ENCODE results near the gene SEMA4D.

SEMA4D gene

GRCh38 chr9:89532944-89533343 lies 35.0 kb upstream of the SEMA4D start:
- intact Hi-C loops (cut with DNase I; ENCODE audit: low total_unique reads): no loop called here
- Histone ChIP-seq H3K9me3 (no peaks in the 10 kb centered on the region), H3K27ac (no peak overlapping the region), H3K4me1 (no peaks in the 10 kb centered on the region), H3K4me3 (no peak overlapping the region), H3K36me3 (no peaks in the 10 kb centered on the region), H3K27me3 (peaks cover 0 to 13% of the 10 kb centered on the region in 2 donors)
- DNase-seq: peak in 1 of 2 donors; percentile 23
- no peak for TF ChIP-seq CTCF (IDR thresholded peaks at IDR 0.05)

GRCh38 chr9:89532478-89532877 lies 34.6 kb upstream of the SEMA4D start:
- Histone ChIP-seq H3K4me3 (no peak overlapping the region), H3K36me3 (no peaks in the 10 kb centered on the region), H3K27me3 (peaks cover 0 to 14% of the 10 kb centered on the region in 2 donors), H3K27ac (no peak overlapping the region), H3K4me1 (no peaks in the 10 kb centered on the region), H3K9me3 (no peaks in the 10 kb centered on the region)
- no peak for TF ChIP-seq CTCF (IDR thresholded peaks at IDR 0.05)
- no peak for DNase-seq
- intact Hi-C loops (cut with DNase I; ENCODE audit: low total_unique reads): no loop called here

- H3K4me1 ChIP-seq: no peaks in the 10 kb centered on the region
- peak in 1 of 2 donors; percentile 23 for DNase-seq
- H3K9me3 ChIP-seq: no peaks in the 10 kb centered on the region
- no peak overlapping the region for H3K4me3 ChIP-seq
- peaks cover 0 to 14% of the 10 kb centered on the region in 2 donors for H3K27me3 ChIP-seq
- H3K36me3 ChIP-seq: no peaks in the 10 kb centered on the region
- TF ChIP-seq CTCF (IDR thresholded peaks at IDR 0.05): no peak
- no peak overlapping the region for H3K27ac ChIP-seq
- intact Hi-C loops (cut with DNase I; ENCODE audit: low total_unique reads): no loop called here
These were observed 33.9 kb upstream of the SEMA4D start for GRCh38 chr9:89531766-89532165.

GRCh38 chr9:89530726-89531125 lies 32.8 kb upstream of the SEMA4D start:
- H3K27ac ChIP-seq: no peak overlapping the region
- peaks cover 0 to 13% of the 10 kb centered on the region in 2 donors for H3K27me3 ChIP-seq
- no peak overlapping the region for H3K4me3 ChIP-seq
- intact Hi-C loops (cut with DNase I; ENCODE audit: low total_unique reads): no loop called here
- no peak for TF ChIP-seq CTCF (IDR thresholded peaks at IDR 0.05)
- H3K4me1 ChIP-seq: no peaks in the 10 kb centered on the region
- H3K9me3 ChIP-seq: no peaks in the 10 kb centered on the region
- no peaks in the 10 kb centered on the region for H3K36me3 ChIP-seq
- no peak for DNase-seq

- no peaks in the 10 kb centered on the region for H3K36me3 ChIP-seq
- DNase-seq: no peak
- H3K27ac ChIP-seq: no peak overlapping the region
- H3K4me1 ChIP-seq: no peaks in the 10 kb centered on the region
- TF ChIP-seq CTCF (IDR thresholded peaks at IDR 0.05): no peak
- H3K27me3 ChIP-seq: peaks cover 0 to 5% of the 10 kb centered on the region in 2 donors
- intact Hi-C loops (cut with DNase I; ENCODE audit: low total_unique reads): no loop called here
- no peak overlapping the region for H3K4me3 ChIP-seq
- H3K9me3 ChIP-seq: no peaks in the 10 kb centered on the region
These were observed 31.5 kb upstream of the SEMA4D start for GRCh38 chr9:89529243-89530035.

Data from tibial artery (tissue), 4 donors.